Activated naive CD8-positive, alpha-beta T cell treated with anti-CD3 and anti-CD28 coated beads, Interleukin-2, amount 50 U/mL, for 16 hours (primary cell): ENCODE measurements around the gene AJM1.

ENCODE experiments used
- DNase-seq: peaks from one replicate; pipeline ENCODE4 v3.0.0-alpha.2; 2020; ENCODE audit warnings: low read depth, low spot score

Gene AJM1

DNA sequence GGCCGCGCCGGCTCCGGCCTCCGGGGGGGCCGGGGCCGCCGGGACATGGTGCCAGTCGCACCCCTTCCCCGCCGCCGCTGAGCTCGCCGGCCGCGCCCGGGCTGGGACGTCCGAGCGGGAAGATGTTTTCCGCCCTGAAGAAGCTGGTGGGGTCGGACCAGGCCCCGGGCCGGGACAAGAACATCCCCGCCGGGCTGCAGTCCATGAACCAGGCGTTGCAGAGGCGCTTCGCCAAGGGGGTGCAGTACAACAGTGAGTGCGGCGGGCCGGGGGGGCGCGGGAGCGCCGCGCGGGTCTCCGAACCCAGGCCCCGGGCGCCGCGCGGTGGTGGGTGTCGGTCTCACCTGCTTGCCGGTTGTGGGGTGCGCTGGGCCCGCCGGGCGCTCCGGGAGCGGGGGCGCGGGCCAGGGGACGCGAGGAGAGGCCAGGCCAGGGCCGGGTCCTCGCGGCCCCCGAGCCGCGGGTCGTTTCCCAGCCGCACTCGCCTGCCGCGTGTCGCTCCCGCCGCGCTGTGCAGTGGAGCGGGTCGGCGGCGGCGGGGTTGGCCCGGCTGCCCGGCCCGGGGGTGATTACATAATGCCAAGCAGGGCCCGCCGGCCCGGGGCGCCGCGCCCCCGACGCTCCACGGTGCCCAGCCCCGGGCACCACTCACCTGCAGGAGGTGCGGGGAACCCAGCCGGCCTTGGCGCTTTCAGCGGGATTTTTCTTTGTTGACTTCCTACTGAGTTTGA, 34.0 kb upstream of the AJM1 start:
- DNase-seq: no peak

DNA sequence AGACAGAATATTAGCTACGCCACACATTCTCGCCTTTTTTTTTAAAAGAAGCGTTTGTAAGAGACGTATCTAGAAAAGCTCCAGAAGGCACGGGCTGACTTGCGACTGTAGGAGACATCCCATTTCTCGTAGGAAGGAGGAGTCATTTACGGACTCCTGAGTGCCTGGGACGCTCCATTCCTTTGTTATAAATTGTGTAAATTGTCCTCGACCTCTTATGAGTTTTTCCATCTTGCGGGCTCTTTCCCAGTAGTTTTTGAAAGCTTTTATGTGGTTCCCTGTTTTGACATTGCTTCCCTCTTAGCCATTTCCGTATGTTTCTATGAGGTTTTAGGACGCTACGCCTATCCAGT, 33.5 kb upstream of the AJM1 start:
- no peak for DNase-seq

DNA sequence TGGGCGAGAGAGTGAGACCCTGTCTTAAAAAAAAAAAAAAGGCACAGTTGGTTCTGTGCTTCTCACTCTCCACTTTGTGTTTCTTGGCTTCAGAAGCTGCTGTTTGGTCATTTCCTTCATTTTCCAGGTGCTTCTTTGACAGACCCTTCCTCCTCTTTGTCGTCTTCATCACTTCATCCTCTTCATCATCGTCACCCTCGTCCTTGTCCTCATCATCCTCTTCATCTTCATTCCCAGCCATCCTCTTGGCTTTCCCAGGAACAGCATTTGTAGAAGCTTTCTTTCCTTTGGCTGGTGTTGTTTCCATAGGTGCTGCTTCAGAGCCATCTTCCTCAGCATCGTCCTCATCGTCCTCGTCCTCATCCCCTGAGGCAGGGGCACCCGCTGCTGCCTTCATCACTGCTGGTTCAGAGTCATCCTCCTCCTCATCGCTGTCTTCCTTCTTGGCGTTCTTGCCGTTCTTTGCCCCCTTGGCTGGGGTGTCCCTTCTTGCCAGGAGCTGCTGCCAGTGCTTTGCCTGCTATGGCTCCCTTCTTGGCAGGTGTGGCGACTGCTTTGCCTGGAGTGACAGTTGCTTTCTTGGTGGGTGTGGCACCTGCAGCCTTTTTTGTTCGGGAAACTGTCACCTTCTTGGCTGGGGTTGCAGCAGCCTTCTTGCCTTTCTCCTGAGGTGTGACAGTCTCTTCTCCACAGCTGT, 27.4 kb upstream of the AJM1 start:
- no peak for DNase-seq

- DNase-seq: no peak
Measured at GRCh38 chr9:136815422-136815782, 26.9 kb upstream of the AJM1 start.

DNA sequence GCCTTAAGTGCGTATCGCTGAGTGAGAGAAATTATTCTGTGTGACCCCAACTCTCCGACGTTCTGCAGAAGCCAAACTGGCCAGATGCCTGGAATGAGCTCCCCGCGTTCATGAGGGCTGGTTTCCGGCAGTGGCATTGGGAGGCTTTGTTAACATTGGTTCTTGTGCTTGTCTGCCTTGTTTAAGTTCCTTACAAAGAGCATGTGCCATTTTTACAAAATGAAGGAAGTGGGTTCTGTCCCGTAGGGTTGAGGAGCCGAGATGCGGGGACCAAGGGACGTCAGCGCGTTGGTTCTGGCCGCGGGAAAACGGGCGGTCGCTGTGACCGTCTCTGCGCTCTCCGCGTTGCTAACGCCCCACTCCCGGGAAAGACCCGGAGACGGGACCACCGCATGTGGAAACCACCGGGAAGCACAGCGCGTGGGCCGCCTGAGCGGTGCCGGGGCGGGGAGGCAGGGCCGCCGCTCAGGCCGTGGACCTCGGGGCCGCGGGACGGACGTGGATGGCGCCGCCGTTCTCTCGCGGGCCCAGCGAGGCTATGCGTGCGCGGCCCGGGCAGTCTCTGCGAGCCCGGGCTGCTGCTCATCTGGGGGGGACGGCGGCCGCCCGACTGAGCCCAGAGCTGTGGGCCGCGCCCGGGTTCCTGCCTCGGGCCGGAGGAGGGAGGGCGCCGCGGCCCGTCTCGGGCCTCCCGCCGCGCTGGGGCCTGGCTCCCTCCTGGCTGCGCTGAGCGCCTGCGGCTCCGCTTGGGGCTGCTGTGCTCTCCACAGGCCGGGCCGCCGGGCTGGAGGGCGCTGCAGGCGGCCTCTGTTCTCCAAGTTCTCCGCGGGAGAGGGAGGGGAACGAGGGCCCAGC, 21.1 kb upstream of the AJM1 start:
- DNase-seq: no peak

DNA sequence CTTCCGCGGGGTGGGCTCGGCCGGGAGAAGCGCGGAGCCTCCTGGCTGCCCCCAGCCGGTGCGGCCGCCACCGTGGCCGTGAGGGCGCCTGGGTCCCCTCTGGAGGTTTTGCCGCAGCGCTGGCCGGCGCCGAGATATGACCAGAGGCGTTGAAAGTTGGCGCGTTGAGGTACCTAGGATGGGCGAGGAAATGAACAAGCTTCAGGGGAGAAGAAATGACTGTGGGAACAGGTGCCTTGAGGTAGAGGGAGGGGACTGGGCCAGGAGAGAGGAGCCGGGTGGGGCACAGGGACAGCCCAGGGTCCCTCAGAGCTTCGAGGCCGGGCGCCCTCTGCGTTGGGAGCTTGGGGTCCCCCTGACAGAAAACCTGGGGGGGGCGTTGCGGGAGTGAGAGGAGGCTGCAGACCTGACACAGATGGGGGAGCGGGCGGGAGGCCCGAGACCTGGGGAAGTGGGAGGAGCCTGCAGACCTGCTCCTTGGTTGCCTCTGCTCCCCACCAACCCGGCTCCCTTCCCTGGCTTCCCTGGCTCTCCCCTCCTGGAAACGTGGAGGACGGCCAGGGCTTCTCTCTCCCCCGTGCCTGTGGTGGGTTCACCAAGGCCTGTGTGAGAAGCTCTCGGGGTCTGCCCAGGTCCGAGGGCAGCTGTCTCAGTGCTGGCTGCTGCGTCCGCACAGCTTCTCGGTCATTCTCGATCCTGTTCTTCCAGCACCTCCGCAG, 20.3 kb upstream of the AJM1 start:
- no peak for DNase-seq

DNA sequence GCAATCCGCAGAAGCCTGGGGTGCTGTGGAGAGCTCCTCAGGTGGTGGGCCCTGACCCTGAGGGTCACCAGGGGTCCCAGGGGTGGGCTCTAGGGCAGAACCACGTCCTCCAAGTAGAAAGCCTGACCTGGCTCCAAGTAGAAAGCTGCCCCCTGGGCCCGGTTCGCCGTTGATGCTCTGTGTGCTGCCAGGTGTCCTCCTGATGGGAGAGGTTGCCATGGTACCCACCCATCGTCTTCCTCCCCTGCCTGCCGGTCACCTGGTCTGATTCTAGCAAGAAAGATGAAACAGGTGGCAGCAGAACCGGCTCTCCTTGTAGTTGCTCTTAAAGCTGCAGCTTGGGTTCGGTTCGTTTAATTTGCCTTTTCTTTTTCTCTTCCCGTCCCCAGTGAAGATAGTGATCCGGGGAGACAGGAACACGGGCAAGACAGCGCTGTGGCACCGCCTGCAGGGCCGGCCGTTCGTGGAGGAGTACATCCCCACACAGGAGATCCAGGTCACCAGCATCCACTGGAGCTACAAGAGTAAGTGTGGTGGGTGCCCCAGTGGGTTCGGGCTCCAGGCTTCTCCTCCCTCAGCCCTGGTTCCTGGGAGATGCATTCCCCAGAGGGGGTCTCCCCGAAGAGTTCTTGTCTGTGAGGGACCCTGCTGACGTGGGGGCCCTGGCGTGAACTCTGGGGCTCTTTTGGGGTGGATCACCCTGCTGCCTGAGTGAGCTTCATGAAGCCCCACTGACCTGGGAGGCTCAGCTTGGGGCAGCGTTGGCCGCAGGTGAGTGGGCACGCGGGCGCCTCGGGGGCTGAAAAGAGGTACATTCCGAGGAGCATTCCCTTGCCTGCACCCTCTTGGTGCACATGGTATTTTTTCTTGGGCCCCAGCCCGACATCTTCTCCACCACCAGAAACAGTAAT, 18.9 kb upstream of the AJM1 start:
- no peak for DNase-seq

DNA sequence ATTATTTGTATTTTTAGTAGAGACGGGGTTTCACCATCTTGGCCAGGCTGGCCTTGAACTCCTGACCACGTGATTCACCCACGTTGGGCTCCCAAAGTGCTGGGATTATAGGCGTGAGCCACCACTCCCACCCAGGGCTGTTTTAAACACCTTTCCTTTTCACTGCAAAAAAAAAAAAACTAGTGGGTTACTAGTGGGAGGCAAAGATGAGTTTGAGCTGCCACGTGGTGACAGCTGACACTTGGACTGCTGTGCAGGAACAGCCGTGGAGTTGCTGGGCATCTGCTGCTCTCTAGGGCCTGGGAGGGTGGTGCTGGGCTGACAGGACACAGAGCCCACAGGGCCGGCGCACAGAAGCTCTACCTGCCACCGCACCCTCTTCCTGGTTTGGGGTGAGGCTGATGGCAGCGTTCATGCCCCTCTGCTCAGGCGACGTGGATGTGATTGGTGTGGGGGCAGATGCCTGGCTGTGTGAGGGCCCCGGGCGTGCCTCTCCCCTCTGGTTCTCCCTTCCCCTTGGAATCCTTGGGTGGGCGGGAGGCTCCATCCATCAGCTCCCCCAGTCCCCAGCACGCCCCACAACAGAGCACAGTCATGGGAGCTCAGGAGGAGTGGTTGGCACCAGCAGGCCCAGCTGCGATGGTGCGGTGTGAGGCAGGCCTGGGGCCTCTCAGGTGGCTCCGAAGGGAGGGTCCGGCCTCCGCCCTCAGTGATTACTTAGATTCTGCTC, 17.6 kb upstream of the AJM1 start:
- DNase-seq: no peak

DNA sequence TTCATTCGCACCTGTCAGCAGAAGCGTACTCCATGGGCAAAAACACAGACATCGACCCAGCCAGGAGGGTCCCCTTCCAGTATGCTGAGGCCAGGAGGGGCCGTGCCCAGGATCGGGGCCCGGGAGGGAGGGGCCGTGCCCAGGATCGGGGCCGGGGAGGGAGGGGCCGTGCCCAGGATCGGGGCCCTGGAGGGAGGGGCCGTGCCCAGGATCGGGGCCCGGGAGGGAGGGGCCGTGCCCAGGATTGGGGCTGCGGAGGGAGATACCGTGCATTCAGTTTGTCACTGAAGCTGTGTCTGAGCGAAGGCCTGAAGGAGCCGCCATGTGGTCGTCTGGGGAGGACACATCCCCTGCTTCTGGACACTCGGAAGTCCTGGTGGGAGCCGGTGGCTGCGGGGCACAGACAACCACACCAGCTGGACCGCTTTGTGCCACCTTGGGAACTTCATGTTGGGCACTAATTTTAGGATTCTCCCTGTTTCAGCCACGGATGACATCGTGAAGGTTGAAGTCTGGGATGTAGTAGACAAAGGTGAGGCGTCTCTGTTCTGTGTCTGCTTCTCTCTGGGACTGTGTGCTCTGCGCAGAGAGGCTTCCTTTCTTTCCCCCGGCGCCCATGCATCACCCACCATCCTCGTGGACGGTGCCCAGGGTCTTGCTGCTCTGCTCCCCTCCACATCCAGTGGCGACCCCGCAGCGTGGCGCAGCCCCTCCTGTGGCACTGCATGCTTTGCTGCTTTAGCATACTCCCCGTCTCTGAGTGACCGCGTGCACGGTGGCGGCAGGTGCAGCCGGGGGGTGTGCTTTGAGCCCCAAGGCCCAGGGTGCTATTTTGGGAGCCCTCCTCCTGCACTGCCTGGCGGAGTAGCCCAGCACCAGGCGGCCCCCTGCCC, 16.7 kb upstream of the AJM1 start:
- no peak for DNase-seq

- DNase-seq: no peak
Measured at GRCh38 chr9:136826188-136826541, 16.1 kb upstream of the AJM1 start.

GRCh38 chr9:136826703-136827582, 15.3 kb upstream of the AJM1 start:
- no peak for DNase-seq

DNA sequence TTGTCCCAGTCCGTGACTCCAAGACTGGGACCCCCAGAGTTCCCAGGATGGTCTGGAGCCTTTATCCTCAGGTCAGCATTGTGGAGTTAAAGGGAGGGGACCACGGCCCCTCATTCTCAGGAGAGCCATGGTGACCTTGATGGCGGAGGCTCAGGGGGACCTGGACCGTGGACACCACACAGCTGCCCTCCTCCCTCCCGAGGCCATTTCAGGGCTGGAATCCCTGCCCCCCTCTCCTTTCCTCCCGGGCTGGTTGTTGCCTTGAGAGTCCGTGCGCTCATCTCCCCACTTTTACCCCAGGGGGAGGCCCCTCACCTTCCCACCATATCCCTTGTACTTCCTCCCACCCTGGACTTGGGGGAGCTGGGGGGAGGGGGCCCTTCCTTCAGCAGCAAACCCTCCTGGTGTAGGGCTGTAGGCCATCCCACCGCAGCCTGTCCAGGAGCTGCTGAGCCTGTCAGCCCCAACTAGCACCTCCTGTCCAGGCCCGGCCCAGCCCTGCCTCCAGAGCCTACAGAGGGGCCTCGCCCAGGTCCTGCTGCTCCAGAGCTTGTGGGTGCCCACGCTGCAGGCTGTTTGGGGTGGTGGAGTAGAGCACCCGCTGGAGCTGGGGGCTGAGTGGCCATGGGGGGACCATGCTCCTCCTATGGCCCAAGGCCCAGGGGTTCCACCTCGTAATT, 14.3 kb upstream of the AJM1 start:
- no peak for DNase-seq

DNA sequence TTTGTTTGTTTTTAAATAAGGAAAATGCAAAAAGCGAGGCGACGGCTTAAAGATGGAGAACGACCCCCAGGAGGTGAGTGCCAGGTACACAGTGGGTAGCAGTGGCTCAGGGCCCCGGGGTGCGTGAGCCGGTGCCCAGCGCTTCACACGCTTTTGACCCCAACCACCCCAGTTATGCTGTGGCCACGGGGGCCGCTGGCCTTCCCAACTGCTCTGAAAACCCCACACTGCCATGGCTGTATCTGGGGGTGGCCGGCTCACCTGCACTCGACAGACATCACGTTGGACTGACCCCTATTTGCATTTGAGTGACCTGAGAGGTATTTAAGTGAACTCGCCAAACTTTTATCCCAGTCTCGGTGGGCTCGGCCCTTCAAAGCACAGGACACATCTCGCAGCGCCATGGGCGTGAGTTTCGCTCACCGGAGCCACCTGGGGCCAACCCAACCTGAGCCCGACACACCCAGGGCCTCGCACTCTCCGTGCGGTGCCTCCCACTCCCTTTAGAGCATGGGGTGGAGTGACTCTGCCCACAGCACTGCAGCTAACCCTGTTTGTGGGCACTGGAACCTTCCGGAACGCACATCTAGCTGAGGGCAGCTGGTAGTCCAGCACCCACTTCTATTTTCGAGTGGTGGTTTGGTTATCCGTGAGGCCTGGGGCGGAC, 13.7 kb upstream of the AJM1 start:
- DNase-seq: no peak

DNA sequence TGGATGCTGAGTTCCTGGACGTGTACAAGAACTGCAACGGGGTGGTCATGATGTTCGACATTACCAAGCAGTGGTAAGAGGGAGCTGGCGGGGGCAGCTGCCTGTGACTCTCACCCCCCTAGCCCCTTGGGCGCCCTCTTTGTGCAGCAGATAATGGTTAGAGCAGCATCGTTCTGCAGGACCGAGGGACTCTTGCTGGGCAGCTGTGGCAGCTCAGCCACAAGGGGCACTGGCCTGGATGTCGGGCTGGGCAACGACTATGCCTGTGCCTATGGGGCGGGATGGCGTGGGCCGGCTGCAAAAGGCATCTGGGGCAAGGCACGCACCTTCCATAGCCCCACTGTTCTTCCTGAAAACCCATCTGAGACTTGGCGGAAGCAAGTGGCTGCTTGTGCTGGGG, 12.9 kb upstream of the AJM1 start:
- no peak for DNase-seq

GRCh38 chr9:136829981-136830885, 12.0 kb upstream of the AJM1 start:
- no peak for DNase-seq
